ENCODE data around the gene AKAP6. TPM values are rescaled to one million over a fixed set of nuclear protein-coding genes. Genes with fewer than 3 reads are reported as not detected.

Gene AKAP6
- total and polyA plus RNA-seq, 10 of the 15 experiments (the other 5 are each of a cell fraction or from before 2014, with no cell fraction given): 0.35 to 5.9 (median 2.2) TPM

DNA sequence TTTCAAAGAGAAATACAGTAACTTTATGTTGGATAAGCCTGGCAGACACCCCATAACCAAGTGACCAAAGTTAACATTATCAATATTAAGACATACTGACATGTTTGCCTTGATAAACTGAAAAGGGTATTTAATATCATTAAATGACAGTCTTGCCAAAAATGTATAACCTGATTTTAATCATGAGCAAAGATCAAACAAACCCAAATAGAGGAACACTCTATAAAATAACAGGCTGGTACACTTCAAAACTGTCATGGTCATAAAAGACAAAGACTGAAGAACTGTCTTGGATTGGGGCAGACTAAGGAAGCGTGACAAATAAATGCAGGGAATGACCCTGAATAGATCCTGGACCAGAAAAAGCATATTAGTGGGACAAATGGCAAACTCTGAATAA is 64.0 kb downstream of the AKAP6 start:
- no peak overlapping the region for H3K4me3 ChIP-seq
- SMC1A ChIA-PET (ENCODE audit: uncharacterized antibody, unreplicated experiment): no interaction called here
- no peak overlapping the region for H3K27ac ChIP-seq (ENCODE audit: control insufficient read depth, insufficient read depth)
- POLR2A ChIA-PET: no interaction called here
- no peak overlapping the region for H3K9ac ChIP-seq (ENCODE audit: control insufficient read depth, insufficient read depth, low read length)
- H3K27me3 ChIP-seq (replicated peaks in 1 of 2; ENCODE audit: control insufficient read depth in 2 of 2, insufficient read depth in 2 of 2, low read length in 1 of 2): peaks cover 0 to 4% of the 10 kb centered on the region in 2 experiments; a peak in 1 of 4 replicates
- TF ChIP-seq ZBED1 (IDR thresholded peaks at IDR 0.05; ENCODE audit: borderline replicate concordance) (no peak), SREBF1 (IDR thresholded peaks at IDR 0.05; ENCODE audit: low read length) (no peak), MEF2B (IDR thresholded peaks at IDR 0.05; ENCODE audit: partially characterized antibody, poor library complexity, severe bottlenecking) (no peak), RFX5 (IDR thresholded peaks at IDR 0.05; ENCODE audit: low read depth, low read length) (no peak), POLR2AphosphoS5 (IDR thresholded peaks at IDR 0.05; ENCODE audit: low read length) (no peak), IKZF2 (IDR thresholded peaks at IDR 0.05) (no peak), EZH2 (IDR thresholded peaks at IDR 0.05; ENCODE audit: borderline replicate concordance, control insufficient read depth, low read depth, low read length) (no peak), DPF2 (IDR thresholded peaks at IDR 0.05) (no peak), TARDBP (IDR thresholded peaks at IDR 0.05; ENCODE audit: borderline replicate concordance) (no peak), JUNB (IDR thresholded peaks at IDR 0.05) (no peak), MEF2A (IDR thresholded peaks at IDR 0.05; ENCODE audit: insufficient read depth, low read depth, low read length) (no peak), EP300 (IDR thresholded peaks at IDR 0.05; ENCODE audit: borderline replicate concordance in 1 of 2, control insufficient read depth in 1 of 2, low read depth in 2 of 2, low read length in 2 of 2) (no peak), TCF7 (IDR thresholded peaks at IDR 0.05; ENCODE audit: borderline replicate concordance) (no peak)
- TF ChIP-seq, protein P1, sequence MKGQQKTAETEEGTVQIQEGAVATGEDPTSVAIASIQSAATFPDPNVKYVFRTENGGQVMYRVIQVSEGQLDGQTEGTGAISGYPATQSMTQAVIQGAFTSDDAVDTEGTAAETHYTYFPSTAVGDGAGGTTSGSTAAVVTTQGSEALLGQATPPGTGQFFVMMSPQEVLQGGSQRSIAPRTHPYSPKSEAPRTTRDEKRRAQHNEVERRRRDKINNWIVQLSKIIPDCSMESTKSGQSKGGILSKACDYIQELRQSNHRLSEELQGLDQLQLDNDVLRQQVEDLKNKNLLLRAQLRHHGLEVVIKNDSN (IDR thresholded peaks at IDR 0.05; ENCODE audit: borderline replicate concordance, extremely low read length, insufficient read depth, low read depth, low read length): no peak
- FAIRE-seq (no peak), ATAC-seq (no peak), DNase-seq (ENCODE audit: low read depth, low spot score) (no peak)
- no peaks in the 10 kb centered on the region for H3K36me3 ChIP-seq (ENCODE audit: control insufficient read depth in 2 of 2, insufficient read depth in 2 of 2, low read length in 1 of 2)
- 0% methylated on average over 1 of the region's 1 CpG for WGBS (ENCODE audit: insufficient coverage, insufficient replicate concordance, low lambda C conversion rate, missing lambda C conversion rate)
- H3K4me2 ChIP-seq (ENCODE audit: control insufficient read depth, insufficient read depth): no peak overlapping the region
- no peaks in the 10 kb centered on the region for H3K4me1 ChIP-seq (ENCODE audit: control insufficient read depth, insufficient read depth, low read length)
- no peaks in the 10 kb centered on the region for H4K20me1 ChIP-seq (ENCODE audit: control insufficient read depth, insufficient read depth)
- CTCF ChIA-PET: no interaction called here
- H2AFZ ChIP-seq (ENCODE audit: control insufficient read depth, low read depth, low read length): no peak overlapping the region
- no peaks in the 10 kb centered on the region for H3K79me2 ChIP-seq (ENCODE audit: control insufficient read depth, insufficient read depth, low read length)
- RAD21 ChIA-PET (ENCODE audit: unreplicated experiment): no interaction called here
- in situ Hi-C loops (cut with MboI) (no loop called here), intact Hi-C loops (cut with micrococcal nuclease; ENCODE audit: unreplicated experiment) (no loop called here)
- no peaks in the 10 kb centered on the region for H3K9me3 ChIP-seq (replicated peaks; ENCODE audit: control insufficient read depth, insufficient read depth, low read length)
- no TSS peak for BruUV-seq (replicated peaks)
